Endothelial cell of umbilical vein (primary cell): ENCODE data around the gene RAD51C. TPM values are rescaled to one million over a fixed set of nuclear protein-coding genes. Genes with fewer than 3 reads are reported as not detected.

Experiments used
- BruUV-seq: library from RNA; stranded (reverse); fragments of 400-500 nt; replicated peaks from 2 replicates; lab custom pipeline; 2021; lab: Mats Ljungman, UMichigan
- CTCF ChIA-PET: fragments of 300-600, 350-600 bp; sonication (Branson Sonifier 250); formaldehyde crosslinking; loops from one replicate; lab custom pipeline; 2021; ENCODE audit warnings: antibody characterized with exemption, inconsistent platforms; lab: Charles Lee
- POLR2A ChIA-PET: fragments of 300-600, 350-600 bp; sonication (Branson Sonifier 250); formaldehyde crosslinking; loops from one replicate; lab custom pipeline; 2021; ENCODE audit warnings: antibody characterized with exemption, inconsistent platforms; lab: Charles Lee
- DNase-seq: peaks from one replicate; pipeline ENCODE4 v3.0.0-alpha.2; 2011; ENCODE audit warnings: low read depth, low spot score
- FAIRE-seq: peaks from 2 replicates; lab custom pipeline; 2011; peaks lifted over from hg19 to GRCh38; lab: Jason Lieb, UNC
- H2AFZ ChIP-seq: 2 replicates; pipeline ENCODE4 v1.6.0; 2012; ENCODE audit warnings: low read depth, low read length, control low read depth, inconsistent platforms
- H3K27ac ChIP-seq: 2 replicates; pipeline ENCODE4 v1.5.1; 2011; ENCODE audit warnings: low read depth, mild to moderate bottlenecking, control low read depth, low read length, moderate library complexity; ENCODE audit not compliant: insufficient read depth
- H3K27me3 ChIP-seq, 2 experiments: 2 replicates each; pipeline versions ENCODE4 v1.6.0 to v1.6.1; 2011; ENCODE audit warnings: low read length in 2 of 2, mixed read lengths in 1 of 2; ENCODE audit not compliant: control insufficient read depth in 2 of 2, insufficient read depth in 2 of 2
- H3K36me3 ChIP-seq, 2 experiments: 2 replicates in 1 of 2; 3 replicates in 1 of 2; pipeline ENCODE4 v1.5.1; 2011; ENCODE audit warnings: low read length in 2 of 2, mild to moderate bottlenecking in 1 of 2, moderate library complexity in 1 of 2; ENCODE audit not compliant: control insufficient read depth in 2 of 2, insufficient read depth in 2 of 2; ENCODE audit errors: extremely low read depth in 1 of 2
- H3K4me1 ChIP-seq: 3 replicates; pipeline ENCODE4 v1.5.1; 2011; ENCODE audit warnings: mild to moderate bottlenecking, low read length; ENCODE audit not compliant: control insufficient read depth, insufficient read depth; ENCODE audit errors: extremely low read depth
- H3K4me2 ChIP-seq: 2 replicates; pipeline ENCODE4 v1.6.1; 2011; ENCODE audit warnings: low read length, control low read depth, mixed read lengths; ENCODE audit not compliant: insufficient read depth
- H3K4me3 ChIP-seq, 3 experiments: fragments of 200-600 bp in 1 of 3; sonication (generic), shearing (Covaris generic) in 1 of 3; replicated peaks in 1 of 3; 2 replicates each; pipeline ENCODE4 v1.5.1; 2011 to 2016; ENCODE audit warnings: control low read depth in 3 of 3, low read length in 3 of 3, mild to moderate bottlenecking in 2 of 3, inconsistent platforms in 1 of 3, low read depth in 1 of 3, moderate library complexity in 1 of 3; ENCODE audit not compliant: insufficient read depth in 1 of 3
- H3K79me2 ChIP-seq: 2 replicates; pipeline ENCODE4 v1.6.0; 2012; ENCODE audit warnings: low read length, inconsistent platforms; ENCODE audit not compliant: control insufficient read depth, insufficient read depth
- H3K9ac ChIP-seq: replicated peaks from 2 replicates; pipeline ENCODE3; 2011; ENCODE audit warnings: low read length, control low read depth; ENCODE audit not compliant: insufficient read depth; ENCODE audit errors: extremely low read depth
- H3K9me1 ChIP-seq: replicated peaks from 3 replicates; pipeline ENCODE4 v1.6.0; 2011; ENCODE audit warnings: mild to moderate bottlenecking, low read length; ENCODE audit not compliant: control insufficient read depth, insufficient read depth; ENCODE audit errors: extremely low read depth
- H3K9me3 ChIP-seq: replicated peaks from 2 replicates; pipeline ENCODE4 v1.5.1; 2012; ENCODE audit warnings: low read length, inconsistent platforms; ENCODE audit not compliant: control insufficient read depth, insufficient read depth
- H4K20me1 ChIP-seq: replicated peaks from 2 replicates; pipeline ENCODE3; 2011; ENCODE audit warnings: mild to moderate bottlenecking, low read length; ENCODE audit not compliant: control insufficient read depth, insufficient read depth; ENCODE audit errors: extremely low read depth
- EZH2 ChIP-seq: IDR thresholded peaks from 2 replicates; pipeline ENCODE4 v1.6.1; 2012; ENCODE audit warnings: borderline replicate concordance, low read depth, mild to moderate bottlenecking, moderate library complexity, low read length, inconsistent platforms; ENCODE audit not compliant: severe bottlenecking
- FOS ChIP-seq: IDR thresholded peaks from 2 replicates; pipeline ENCODE4 v1.6.1; 2011; ENCODE audit warnings: mild to moderate bottlenecking, low read length, moderate library complexity, borderline replicate concordance; ENCODE audit not compliant: insufficient read depth
- GATA2 ChIP-seq: IDR thresholded peaks from 2 replicates; pipeline ENCODE4 v1.7.0; 2011; ENCODE audit warnings: low read depth, mild to moderate bottlenecking, moderate library complexity, mixed read lengths, low read length; ENCODE audit not compliant: insufficient read length, insufficient read depth
- JUN ChIP-seq: IDR thresholded peaks from 2 replicates; pipeline ENCODE4 v1.6.1; 2011; ENCODE audit warnings: borderline replicate concordance, low read depth; ENCODE audit not compliant: insufficient read length, insufficient read depth
- MAX ChIP-seq: IDR thresholded peaks from 2 replicates; pipeline ENCODE4 v1.6.1; 2011; ENCODE audit not compliant: insufficient read depth, insufficient read length
- MYC ChIP-seq: IDR thresholded peaks from one replicate; pipeline ENCODE4 v1.6.1; 2011; ENCODE audit warnings: mild to moderate bottlenecking, low read depth, low read length
- POLR2A ChIP-seq: IDR thresholded peaks from 2 replicates; pipeline ENCODE4 v1.6.1; 2012; ENCODE audit warnings: low read depth, mild to moderate bottlenecking, control low read depth, low read length
- POLR2AphosphoS5 ChIP-seq: IDR thresholded peaks from 2 replicates; pipeline ENCODE4 v1.6.1; 2012; ENCODE audit warnings: low read depth, mild to moderate bottlenecking, control low read depth, low read length, moderate library complexity; ENCODE audit not compliant: insufficient read depth
- dilution Hi-C: fragments of 300-500 bp; cut with MboI; formaldehyde crosslinking; loops from one replicate; pipeline ENCODE4 v1.15.0; 2019; ENCODE audit warnings: low sequenced_read_pairs; ENCODE audit not compliant: extremely low pct_ligation_motif_present
- intact Hi-C: fragments of 100-400 bp; cut with micrococcal nuclease; formaldehyde crosslinking; loops from one replicate; pipeline ENCODE4 v1.10.0; 2022
- polyA plus RNA-seq, 4 experiments: library from polyadenylated mRNA; depleted of rRNA in 3 of 4; stranded (reverse) in 3 of 4; unstranded in 1 of 4; fragments of >200 nt; gene quantifications; 2 replicates each; pipeline versions ENCODE4 v1.2.1 to v1.2.3, GENCODE V29; 2011 to 2012; ENCODE audit warnings: missing spikeins in 1 of 4
- total RNA-seq: library from RNA; stranded (reverse); gene quantifications from 2 replicates; pipeline ENCODE4 v1.2.3, GENCODE V29; 2021
- TF ChIP-seq, protein P1 (sequence below), 2 donors: IDR thresholded peaks; 1 replicate in 1 of 2; 2 replicates in 1 of 2; pipeline ENCODE4 v1.5.1; 2011; ENCODE audit warnings: low read length in 2 of 2, mild to moderate bottlenecking in 2 of 2, moderate library complexity in 2 of 2, control low read depth in 1 of 2, inconsistent platforms in 1 of 2, low read depth in 1 of 2; ENCODE audit not compliant: insufficient read depth in 1 of 2; ENCODE audit errors: extremely low read depth in 1 of 2

Gene RAD51C
- total and polyA plus RNA-seq, 2 donors (not counting 3 experiments of a cell fraction or from before 2014, with no cell fraction given), result 24.8 to 38.9 TPM

GRCh38 chr17:58686980-58687379, 5.4 kb upstream of the RAD51C start:
- H3K9ac ChIP-seq, result no peak overlapping the region
- no peaks in the 10 kb centered on the region for H3K79me2 ChIP-seq
- intact Hi-C loops, result no loop called here
- H3K9me1 ChIP-seq, result no peaks in the 10 kb centered on the region
- dilution Hi-C loops, result no loop called here
- POLR2A ChIA-PET, result no interaction called here
- no peaks in the 10 kb centered on the region for H3K9me3 ChIP-seq
- no peak overlapping the region for H3K4me2 ChIP-seq
- H3K4me1 ChIP-seq, result no peaks in the 10 kb centered on the region
- no peak overlapping the region for H3K27ac ChIP-seq
- H4K20me1 ChIP-seq, result no peaks in the 10 kb centered on the region
- TF ChIP-seq FOS, result no peak
- TF ChIP-seq EZH2, result no peak
- no peak for TF ChIP-seq MAX
- no peak for TF ChIP-seq POLR2AphosphoS5
- TF ChIP-seq MYC, result no peak
- TF ChIP-seq JUN, result no peak
- TF ChIP-seq, protein P1, sequence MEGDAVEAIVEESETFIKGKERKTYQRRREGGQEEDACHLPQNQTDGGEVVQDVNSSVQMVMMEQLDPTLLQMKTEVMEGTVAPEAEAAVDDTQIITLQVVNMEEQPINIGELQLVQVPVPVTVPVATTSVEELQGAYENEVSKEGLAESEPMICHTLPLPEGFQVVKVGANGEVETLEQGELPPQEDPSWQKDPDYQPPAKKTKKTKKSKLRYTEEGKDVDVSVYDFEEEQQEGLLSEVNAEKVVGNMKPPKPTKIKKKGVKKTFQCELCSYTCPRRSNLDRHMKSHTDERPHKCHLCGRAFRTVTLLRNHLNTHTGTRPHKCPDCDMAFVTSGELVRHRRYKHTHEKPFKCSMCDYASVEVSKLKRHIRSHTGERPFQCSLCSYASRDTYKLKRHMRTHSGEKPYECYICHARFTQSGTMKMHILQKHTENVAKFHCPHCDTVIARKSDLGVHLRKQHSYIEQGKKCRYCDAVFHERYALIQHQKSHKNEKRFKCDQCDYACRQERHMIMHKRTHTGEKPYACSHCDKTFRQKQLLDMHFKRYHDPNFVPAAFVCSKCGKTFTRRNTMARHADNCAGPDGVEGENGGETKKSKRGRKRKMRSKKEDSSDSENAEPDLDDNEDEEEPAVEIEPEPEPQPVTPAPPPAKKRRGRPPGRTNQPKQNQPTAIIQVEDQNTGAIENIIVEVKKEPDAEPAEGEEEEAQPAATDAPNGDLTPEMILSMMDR (IDR thresholded peaks at IDR 0.05; ENCODE audit: extremely low read depth in 1 of 2, insufficient read depth in 1 of 2, low read depth in 1 of 2, low read length in 2 of 2), result no peak
- TF ChIP-seq GATA2, result no peak
- no peak for TF ChIP-seq POLR2A
- CTCF ChIA-PET, result interaction anchor here (0.6 to 1.6 kb wide), 2 partner anchors 131 to 318 kb away, joined by 3 read pairs; no protein-coding TSS in a partner anchor
- no peak for FAIRE-seq
- no peak for DNase-seq
- no TSS peak for BruUV-seq
- H3K36me3 ChIP-seq, result no peaks in the 10 kb centered on the region
- no peak overlapping the region for H2AFZ ChIP-seq
- no peaks in the 10 kb centered on the region for H3K27me3 ChIP-seq
- no peak overlapping the region for H3K4me3 ChIP-seq
